DND-41 (cell line): ENCODE measurements around the gene HOXA3.

Source experiments
- ATAC-seq: fragments of 200-7000 bp; cut with Tn5 transposase; 3 replicates; pipeline ENCODE4 v1.9.1; 2021; ENCODE audit warnings: low read depth; ENCODE audit not compliant: insufficient read depth
- DNase-seq: peaks from one replicate; pipeline ENCODE4 v3.0.0-alpha.2; 2020
- H2AFZ ChIP-seq: 2 replicates; pipeline ENCODE4 v1.6.0; 2012; ENCODE audit warnings: low read depth, low read length
- H3K27ac ChIP-seq: 2 replicates; pipeline ENCODE4 v1.5.1; 2012; ENCODE audit warnings: low read length, inconsistent platforms
- H3K27me3 ChIP-seq: fragments of 200-600 bp; sonication (generic); 2 replicates; pipeline ENCODE4 v1.6.0; 2012; ENCODE audit warnings: low read length, mild to moderate bottlenecking, inconsistent platforms; ENCODE audit not compliant: insufficient read depth, poor library complexity
- H3K36me3 ChIP-seq: 2 replicates; pipeline ENCODE4 v1.5.1; 2012; ENCODE audit warnings: low read length, inconsistent platforms; ENCODE audit not compliant: insufficient read depth
- H3K4me1 ChIP-seq: 2 replicates; pipeline ENCODE4 v1.5.1; 2012; ENCODE audit warnings: mild to moderate bottlenecking, low read length; ENCODE audit not compliant: insufficient read depth
- H3K4me2 ChIP-seq: 2 replicates; pipeline ENCODE4 v1.6.0; 2012; ENCODE audit warnings: mild to moderate bottlenecking, moderate library complexity, low read length, inconsistent platforms; ENCODE audit not compliant: insufficient read depth
- H3K4me3 ChIP-seq, 2 experiments: fragments of 200-600 bp in 1 of 2; shearing (Covaris generic) in 1 of 2; 2 replicates each; pipeline ENCODE4 v1.5.1; 2012 to 2016; ENCODE audit warnings: inconsistent platforms in 2 of 2, low read length in 2 of 2, mild to moderate bottlenecking in 2 of 2, low read depth in 1 of 2, moderate library complexity in 1 of 2
- H3K79me2 ChIP-seq: 2 replicates; pipeline ENCODE4 v1.6.0; 2012; ENCODE audit warnings: low read length, inconsistent platforms; ENCODE audit not compliant: insufficient read depth
- H3K9ac ChIP-seq: 2 replicates; pipeline ENCODE4 v1.6.0; 2012; ENCODE audit warnings: low read depth, mild to moderate bottlenecking, inconsistent platforms, low read length, moderate library complexity
- H3K9me3 ChIP-seq: 2 replicates; pipeline ENCODE4 v1.5.1; 2012; ENCODE audit warnings: low read length, moderate library complexity, mild to moderate bottlenecking, inconsistent platforms; ENCODE audit not compliant: insufficient read depth, severe bottlenecking
- H4K20me1 ChIP-seq: 2 replicates; pipeline ENCODE4 v1.6.0; 2012; ENCODE audit warnings: low read length; ENCODE audit not compliant: insufficient read depth
- CTCF ChIP-seq: IDR thresholded peaks from 2 replicates; pipeline ENCODE4 v1.5.1; 2012; ENCODE audit warnings: borderline replicate concordance, low read length, moderate library complexity, mild to moderate bottlenecking; ENCODE audit not compliant: poor library complexity, severe bottlenecking; ENCODE audit errors: extremely low read depth
- EZH2 ChIP-seq: IDR thresholded peaks from 3 replicates; pipeline ENCODE4 v1.6.1; 2012; ENCODE audit warnings: borderline replicate concordance, low read depth, mild to moderate bottlenecking, moderate library complexity, low read length, inconsistent platforms; ENCODE audit not compliant: severe bottlenecking

The HOXA3 gene

GRCh38 chr7:27145914-27146412 is 6.4 kb downstream of the HOXA3 start:
- H3K9ac ChIP-seq, result no peak overlapping the region
- H3K4me3 ChIP-seq, result no peak overlapping the region
- no peaks in the 10 kb centered on the region for H3K9me3 ChIP-seq
- no peak overlapping the region for H3K4me2 ChIP-seq
- H3K79me2 ChIP-seq, result peaks cover 28% of the 10 kb centered on the region
- H4K20me1 ChIP-seq, result no peaks in the 10 kb centered on the region
- H2AFZ ChIP-seq, result no peak overlapping the region
- no peak for DNase-seq
- TF ChIP-seq EZH2 (no peak), CTCF (no peak)
- no peak for ATAC-seq
- H3K27me3 ChIP-seq, result no peaks in the 10 kb centered on the region
- peaks cover 19% of the 10 kb centered on the region for H3K4me1 ChIP-seq
- H3K27ac ChIP-seq, result no peak overlapping the region
- H3K36me3 ChIP-seq, result peaks cover 13% of the 10 kb centered on the region

GRCh38 chr7:27145165-27145913 is 7.0 kb downstream of the HOXA3 start:
- peaks cover 24% of the 10 kb centered on the region for H3K79me2 ChIP-seq
- H3K9ac ChIP-seq, result no peak overlapping the region
- H3K4me1 ChIP-seq, result peaks cover 19% of the 10 kb centered on the region
- TF ChIP-seq EZH2 (no peak), CTCF (no peak)
- H3K4me2 ChIP-seq, result no peak overlapping the region
- no peaks in the 10 kb centered on the region for H3K27me3 ChIP-seq
- DNase-seq, result no peak
- no peak overlapping the region for H3K4me3 ChIP-seq
- H4K20me1 ChIP-seq, result no peaks in the 10 kb centered on the region
- H3K9me3 ChIP-seq, result no peaks in the 10 kb centered on the region
- H3K36me3 ChIP-seq, result peaks cover 13% of the 10 kb centered on the region
- H2AFZ ChIP-seq, result no peak overlapping the region
- ATAC-seq, result no peak
- H3K27ac ChIP-seq, result no peak overlapping the region

- no peaks in the 10 kb centered on the region for H4K20me1 ChIP-seq
- DNase-seq, result no peak
- H3K36me3 ChIP-seq, result peaks cover 13% of the 10 kb centered on the region
- no peak overlapping the region for H3K9ac ChIP-seq
- peaks cover 18% of the 10 kb centered on the region for H3K79me2 ChIP-seq
- H3K4me1 ChIP-seq, result peaks cover 17% of the 10 kb centered on the region
- no peaks in the 10 kb centered on the region for H3K27me3 ChIP-seq
- H3K9me3 ChIP-seq, result no peaks in the 10 kb centered on the region
- no peak for TF ChIP-seq CTCF
- TF ChIP-seq EZH2, result no peak
- H3K4me2 ChIP-seq, result no peak overlapping the region
- H3K4me3 ChIP-seq, result no peak overlapping the region
- H2AFZ ChIP-seq, result no peak overlapping the region
- H3K27ac ChIP-seq, result no peak overlapping the region
- no peak for ATAC-seq
Observed at GRCh38 chr7:27144781-27145164, 7.6 kb downstream of the HOXA3 start.
